SK-N-SH (cell line): Measurements from ENCODE around the gene CYB561. TPM values are rescaled to one million over a fixed set of nuclear protein-coding genes. Genes with fewer than 3 reads are reported as not detected.
A peak's percentile ranks its signal among the peaks of the same experiment; 100 is the strongest.

Experiments used
- CTCF ChIA-PET: fragments of 300-600, 350-600 bp; formaldehyde crosslinking; extraction: SDS; loops from one replicate; lab custom pipeline; 2021; lab: Yijun Ruan, JAX
- POLR2A ChIA-PET: fragments of 350-600 bp; sonication (Branson Sonifier 250); formaldehyde crosslinking; extraction: SDS; loops from one replicate; lab custom pipeline; 2020; ENCODE audit warnings: antibody characterized with exemption, inconsistent platforms; lab: Yijun Ruan, JAX
- DNase-seq: peaks from one replicate; pipeline ENCODE4 v3.0.0; 2012
- H2AFZ ChIP-seq: fragments of 200-600 bp; sonication (generic); 2 replicates; pipeline ENCODE4 v1.8.1; 2016; ENCODE audit warnings: antibody characterized with exemption, mild to moderate bottlenecking, low read depth
- H3F3A ChIP-seq: fragments of 200-600 bp; sonication (generic); replicated peaks from 2 replicates; pipeline ENCODE3; 2016; ENCODE audit warnings: antibody characterized with exemption, mild to moderate bottlenecking; ENCODE audit not compliant: insufficient read depth
- H3K27ac ChIP-seq, 2 experiments: fragments of 200-500 bp in 1 of 2; fragments of 200-600 bp in 1 of 2; sonication (Bioruptor generic) in 1 of 2; sonication (generic), shearing (Covaris generic) in 1 of 2; 2 replicates each; pipeline versions ENCODE4 v1.5.1 to v1.6.1; 2014 to 2016; ENCODE audit warnings: low read depth in 2 of 2, inconsistent platforms in 1 of 2, low read length in 1 of 2, mild to moderate bottlenecking in 1 of 2, mixed read lengths in 1 of 2
- H3K27me3 ChIP-seq: fragments of 200-600 bp; sonication (generic), shearing (Covaris generic); 2 replicates; pipeline ENCODE4 v1.6.1; 2016; ENCODE audit warnings: mixed run types; ENCODE audit not compliant: insufficient read depth
- H3K36me3 ChIP-seq, 2 experiments: fragments of 200-500 bp in 1 of 2; fragments of 200-600 bp in 1 of 2; sonication (Bioruptor generic) in 1 of 2; sonication (generic) in 1 of 2; replicated peaks in 1 of 2; 2 replicates each; pipeline versions ENCODE3 to v1.5.1; 2014 to 2016; ENCODE audit warnings: low read length in 1 of 2, mild to moderate bottlenecking in 1 of 2; ENCODE audit not compliant: insufficient read depth in 2 of 2, control insufficient read depth in 1 of 2
- H3K4me1 ChIP-seq, 2 experiments: fragments of 200-500 bp in 1 of 2; fragments of 200-600 bp in 1 of 2; sonication (Bioruptor generic) in 1 of 2; sonication (generic), shearing (Covaris generic) in 1 of 2; 2 replicates each; pipeline versions ENCODE4 v1.5.1 to v1.6.1; 2014 to 2016; ENCODE audit warnings: low read depth in 1 of 2, low read length in 1 of 2, mixed run types in 1 of 2; ENCODE audit not compliant: insufficient read depth in 2 of 2, control insufficient read depth in 1 of 2
- H3K4me2 ChIP-seq: fragments of 200-600 bp; sonication (generic), shearing (Covaris generic); 2 replicates; pipeline ENCODE4 v1.6.1; 2017; ENCODE audit warnings: mixed run types
- H3K4me3 ChIP-seq, 2 experiments: fragments of 200-500 bp in 1 of 2; fragments of 200-600 bp in 1 of 2; sonication (Bioruptor generic) in 1 of 2; sonication (generic), shearing (Covaris generic) in 1 of 2; 2 replicates each; pipeline versions ENCODE4 v1.5.1 to v1.8.1; 2014 to 2016; ENCODE audit warnings: low read depth in 2 of 2, inconsistent platforms in 1 of 2, low read length in 1 of 2, mild to moderate bottlenecking in 1 of 2, mixed read lengths in 1 of 2, moderate library complexity in 1 of 2
- H3K79me2 ChIP-seq: fragments of 200-600 bp; sonication (generic); 2 replicates; pipeline ENCODE4 v1.8.1; 2017; ENCODE audit warnings: mild to moderate bottlenecking; ENCODE audit not compliant: insufficient read depth
- H3K9ac ChIP-seq: fragments of 200-600 bp; sonication (generic); 2 replicates; pipeline ENCODE4 v1.6.1; 2017; ENCODE audit warnings: mixed run types
- H3K9me2 ChIP-seq: fragments of 200-600 bp; sonication (generic); 2 replicates; pipeline ENCODE4 v1.6.1; 2017; ENCODE audit warnings: mixed run types
- H3K9me3 ChIP-seq: fragments of 200-600 bp; sonication (generic); 2 replicates; pipeline ENCODE4 v1.6.1; 2017; ENCODE audit warnings: mixed run types, mild to moderate bottlenecking, moderate library complexity
- H4K20me1 ChIP-seq: fragments of 200-600 bp; sonication (generic); 2 replicates; pipeline ENCODE4 v1.6.1; 2017; ENCODE audit warnings: mild to moderate bottlenecking, mixed run types; ENCODE audit not compliant: insufficient read depth
- CHD2 ChIP-seq: fragments of 150-350 bp; IDR thresholded peaks from 2 replicates; pipeline ENCODE4 v1.6.1; 2018; ENCODE audit warnings: low read length; ENCODE audit not compliant: partially characterized antibody
- ELF1 ChIP-seq: IDR thresholded peaks from 2 replicates; pipeline ENCODE4 v1.4.0; 2012
- FOSL2 ChIP-seq: IDR thresholded peaks from 2 replicates; pipeline ENCODE4 v1.4.0; 2012; ENCODE audit warnings: low read depth, mild to moderate bottlenecking, moderate library complexity, borderline replicate concordance
- FOXJ3 ChIP-seq: sonication (generic); formaldehyde crosslinking; IDR thresholded peaks from 2 replicates; pipeline ENCODE4 v1.5.1; 2020; ENCODE audit warnings: mild to moderate bottlenecking, missing genetic modification reagents
- FOXM1 ChIP-seq: IDR thresholded peaks from 2 replicates; pipeline ENCODE4 v1.4.0; 2012; ENCODE audit warnings: low read depth, mild to moderate bottlenecking
- GABPA ChIP-seq: IDR thresholded peaks from 2 replicates; pipeline ENCODE4 v1.4.0; 2012; ENCODE audit warnings: low read depth, mild to moderate bottlenecking
- GATA2 ChIP-seq: sonication (generic); formaldehyde crosslinking; IDR thresholded peaks from 2 replicates; pipeline ENCODE4 v1.5.0; 2020; ENCODE audit warnings: mild to moderate bottlenecking, missing genetic modification reagents
- JUND ChIP-seq: IDR thresholded peaks from 2 replicates; pipeline ENCODE4 v1.4.0; 2012
- MEF2A ChIP-seq: IDR thresholded peaks from 2 replicates; pipeline ENCODE4 v1.4.0; 2012; ENCODE audit warnings: low read depth, borderline replicate concordance
- MXI1 ChIP-seq: IDR thresholded peaks from 2 replicates; pipeline ENCODE4 v1.6.1; 2012; ENCODE audit warnings: mild to moderate bottlenecking, low read depth, low read length, improper control_type of control experiment
- NFIC ChIP-seq: IDR thresholded peaks from 2 replicates; pipeline ENCODE4 v1.4.0; 2012; ENCODE audit warnings: borderline replicate concordance
- NRF1 ChIP-seq: IDR thresholded peaks from 2 replicates; pipeline ENCODE4 v1.6.1; 2012; ENCODE audit warnings: low read depth, mild to moderate bottlenecking, low read length
- PBX3 ChIP-seq: IDR thresholded peaks from 2 replicates; pipeline ENCODE4; 2012
- RCOR1 ChIP-seq: fragments of 150-350 bp; IDR thresholded peaks from 2 replicates; pipeline ENCODE4 v1.6.1; 2017; ENCODE audit warnings: antibody characterized with exemption, low read length
- TAF1 ChIP-seq: IDR thresholded peaks from 2 replicates; pipeline ENCODE4 v1.6.1; 2012; ENCODE audit warnings: low read depth, mild to moderate bottlenecking, low read length, moderate library complexity, borderline replicate concordance
- TEAD4 ChIP-seq: IDR thresholded peaks from 2 replicates; pipeline ENCODE4 v1.4.0; 2012; ENCODE audit warnings: mild to moderate bottlenecking, borderline replicate concordance; ENCODE audit not compliant: insufficient read depth
- USF2 ChIP-seq: fragments of 150-350 bp; IDR thresholded peaks from 2 replicates; pipeline ENCODE4 v1.6.1; 2017; ENCODE audit warnings: antibody characterized with exemption, low read length, low read depth, borderline replicate concordance
- ZBTB33 ChIP-seq: IDR thresholded peaks from 2 replicates; pipeline ENCODE4 v1.4.0; 2012; ENCODE audit warnings: low read depth, borderline replicate concordance
- WGBS: methylation state at CpG from one replicate; pipeline ENCODE4 v1.1.6; 2017; ENCODE audit warnings: low lambda C conversion rate; 5-methylcytosine and 5-hydroxymethylcytosine counted together
- polyA plus RNA-seq, 3 experiments: library from polyadenylated mRNA; depleted of rRNA; stranded (reverse); fragments of >200 nt; gene quantifications; 2 replicates each; pipeline ENCODE4 v1.2.3, GENCODE V29; 2012

Gene CYB561
- polyA plus RNA-seq, 1 of the 3 experiments (the other 2 are of a cell fraction), result 28.3 TPM

GRCh38 chr17:63483655-63484575 is 37.8 kb upstream of the CYB561 start:
- no peak overlapping the region for H2AFZ ChIP-seq
- no peaks in the 10 kb centered on the region for H3F3A ChIP-seq
- POLR2A ChIA-PET, result no interaction called here
- no peaks in the 10 kb centered on the region for H3K9me3 ChIP-seq
- H3K4me1 ChIP-seq, result peaks cover 0 to 27% of the 10 kb centered on the region in 2 experiments; a peak in 1 of 4 replicates
- peaks cover 0 to 4% of the 10 kb centered on the region in 2 experiments for H3K36me3 ChIP-seq
- DNase-seq, result peak; percentile 26
- CTCF ChIA-PET, result interaction anchor here (0.8 to 13.7 kb wide), 6 partner anchors 14 to 126 kb away, joined by 3 to 708 read pairs (median 35); partner anchors contain the start of gene CYB561
- 92% methylated on average over 11 of the region's 16 CpGs for WGBS
- no peak overlapping the region for H3K27ac ChIP-seq
- no peak overlapping the region for H3K4me3 ChIP-seq
- no peaks in the 10 kb centered on the region for H4K20me1 ChIP-seq
- no peak overlapping the region for H3K4me2 ChIP-seq
- H3K79me2 ChIP-seq, result no peaks in the 10 kb centered on the region
- H3K9ac ChIP-seq, result no peak overlapping the region
- no peaks in the 10 kb centered on the region for H3K9me2 ChIP-seq
- H3K27me3 ChIP-seq, result no peaks in the 10 kb centered on the region
- TF ChIP-seq FOXJ3 (CRISPR knock-in tag), result no peak
- no peak for TF ChIP-seq FOXM1
- no peak for TF ChIP-seq JUND
- no peak for TF ChIP-seq CHD2
- no peak for TF ChIP-seq FOSL2
- no peak for TF ChIP-seq GATA2
- no peak for TF ChIP-seq MXI1

- Histone ChIP-seq H3K9me3 (no peaks in the 10 kb centered on the region), H2AFZ (no peak overlapping the region), H3K36me3 (peaks cover 0 to 4% of the 10 kb centered on the region in 2 experiments), H3K4me3 (no peak overlapping the region), H3K27ac (no peak overlapping the region), H3K27me3 (no peaks in the 10 kb centered on the region), H3K79me2 (no peaks in the 10 kb centered on the region), H3K4me1 (peaks cover 5 to 35% of the 10 kb centered on the region in 2 experiments; a peak in 3 of 4 replicates), H3K4me2 (no peak overlapping the region), H3K9ac (no peak overlapping the region), H3K9me2 (no peaks in the 10 kb centered on the region), H3F3A (no peaks in the 10 kb centered on the region), H4K20me1 (no peaks in the 10 kb centered on the region)
- TF ChIP-seq NFIC, result no peak
- no peak for TF ChIP-seq TAF1
- no peak for TF ChIP-seq ELF1
- no peak for TF ChIP-seq CHD2
- no peak for TF ChIP-seq JUND
- no peak for TF ChIP-seq NRF1
- TF ChIP-seq GABPA, result no peak
- TF ChIP-seq MEF2A, result no peak
- no peak for TF ChIP-seq FOXJ3 (CRISPR knock-in tag)
- TF ChIP-seq ZBTB33, result no peak
- TF ChIP-seq PBX3, result no peak
- TF ChIP-seq USF2, result no peak
- no peak for TF ChIP-seq RCOR1
- no peak for TF ChIP-seq TEAD4
- ChIA-PET POLR2A (no interaction called here), CTCF (interaction anchor here (1.4 to 13.7 kb wide), 5 partner anchors 14 to 127 kb away, joined by 3 to 708 read pairs (median 65); partner anchors contain the start of gene CYB561)
- WGBS, result 89% methylated on average over 10 of the region's 10 CpGs
- DNase-seq, result peak; percentile 31
These were observed 36.9 kb upstream of the CYB561 start for GRCh38 chr17:63483038-63483437.
